HCT116 (cell line): ENCODE results near the gene CSRP1. TPM values are rescaled to one million over a fixed set of nuclear protein-coding genes. Genes with fewer than 3 reads are reported as not detected.

Source experiments
- ATAC-seq: fragments of 200-7000 bp; cut with Tn5 transposase; 2 replicates; pipeline ENCODE4 v1.9.1; 2020; ENCODE audit warnings: mild to moderate bottlenecking, moderate library complexity
- BruUV-seq: library from RNA; stranded (reverse); fragments of 400-500 nt; replicated peaks from 2 replicates; lab custom pipeline; 2021; lab: Mats Ljungman, UMichigan
- CTCF ChIA-PET: fragments of 300-600 bp; sonication (Branson Sonifier 250); formaldehyde crosslinking; loops from one replicate; lab custom pipeline; 2021; ENCODE audit warnings: antibody characterized with exemption; lab: Charles Lee
- POLR2A ChIA-PET: fragments of 300-600, 350-600 bp; sonication (Branson Sonifier 250); formaldehyde crosslinking; loops from one replicate; lab custom pipeline; 2021; ENCODE audit warnings: antibody characterized with exemption; lab: Charles Lee
- RAD21 ChIA-PET, 2 experiments: fragments of 300-600 bp; sonication (Branson Sonifier 250); formaldehyde crosslinking; loops; one replicate each; lab custom pipeline; 2023; ENCODE audit warnings: low total read pairs in 2 of 2; ENCODE audit not compliant: uncharacterized antibody in 2 of 2, unreplicated experiment in 2 of 2, low non-redundant PET in 1 of 2; lab: Charles Lee
- DNase-seq: peaks from one replicate; pipeline ENCODE4 v3.0.0-alpha.2; 2010; ENCODE audit warnings: low read depth, low spot score
- H2AFZ ChIP-seq: fragments of 200-600 bp; shearing (Covaris generic), sonication (generic); 2 replicates; pipeline ENCODE4 v1.6.1; 2017; ENCODE audit warnings: low read depth, mixed run types, mixed read lengths, antibody characterized with exemption, low read length; ENCODE audit not compliant: poor library complexity, severe bottlenecking
- H3K27ac ChIP-seq: 2 replicates; pipeline ENCODE4 v1.5.1; 2012; ENCODE audit warnings: low read depth, low read length
- H3K27me3 ChIP-seq: fragments of 200-600 bp; sonication (generic); 2 replicates; pipeline ENCODE4 v1.6.1; 2016; ENCODE audit warnings: mixed run types, low read length, mixed read lengths; ENCODE audit not compliant: insufficient read depth
- H3K36me3 ChIP-seq, 2 experiments: fragments of 200-500 bp in 1 of 2; fragments of 200-600 bp in 1 of 2; sonication (Bioruptor generic) in 1 of 2; sonication (generic) in 1 of 2; 2 replicates each; pipeline versions ENCODE4 v1.5.1 to v1.6.1; 2014 to 2016; ENCODE audit warnings: low read length in 2 of 2, inconsistent platforms in 1 of 2, mixed read lengths in 1 of 2, mixed run types in 1 of 2; ENCODE audit not compliant: insufficient read depth in 2 of 2, control insufficient read depth in 1 of 2
- H3K4me1 ChIP-seq, 2 experiments: fragments of 200-600 bp in 1 of 2; sonication (generic) in 1 of 2; 2 replicates each; pipeline versions ENCODE4 v1.5.1 to v1.6.1; 2012 to 2017; ENCODE audit warnings: low read length in 2 of 2, inconsistent platforms in 1 of 2, mild to moderate bottlenecking in 1 of 2, mixed read lengths in 1 of 2, mixed run types in 1 of 2, moderate library complexity in 1 of 2; ENCODE audit not compliant: insufficient read depth in 2 of 2, control insufficient read depth in 1 of 2
- H3K4me2 ChIP-seq: fragments of 200-600 bp; sonication (generic); 2 replicates; pipeline ENCODE4 v1.6.1; 2017; ENCODE audit warnings: mixed run types, low read length, mixed read lengths
- H3K4me3 ChIP-seq, 2 experiments: fragments of 200-600 bp in 1 of 2; sonication (generic) in 1 of 2; replicated peaks in 1 of 2; 2 replicates each; pipeline ENCODE4 v1.5.1; 2011 to 2016; ENCODE audit warnings: low read length in 2 of 2, control low read depth in 1 of 2, low read depth in 1 of 2, mild to moderate bottlenecking in 1 of 2, mixed read lengths in 1 of 2, mixed run types in 1 of 2
- H3K79me2 ChIP-seq: fragments of 200-600 bp; sonication (generic); 2 replicates; pipeline ENCODE4 v1.6.1; 2017; ENCODE audit warnings: mild to moderate bottlenecking, mixed run types, low read length, moderate library complexity, mixed read lengths; ENCODE audit not compliant: insufficient read depth
- H3K9ac ChIP-seq: fragments of 200-600 bp; sonication (generic); 2 replicates; pipeline ENCODE4 v1.6.1; 2016; ENCODE audit warnings: low read length, mixed read lengths
- H3K9me2 ChIP-seq: fragments of 200-600 bp; sonication (generic), shearing (Covaris generic); 2 replicates; pipeline ENCODE4 v1.6.1; 2017; ENCODE audit warnings: mixed run types, mild to moderate bottlenecking, moderate library complexity; ENCODE audit not compliant: insufficient read depth
- H3K9me3 ChIP-seq, 2 experiments: fragments of 200-500 bp in 1 of 2; fragments of 200-600 bp in 1 of 2; sonication (Bioruptor generic) in 1 of 2; sonication (generic) in 1 of 2; 2 replicates each; pipeline ENCODE4 v1.6.1; 2014 to 2017; ENCODE audit warnings: low read length in 2 of 2, mixed read lengths in 2 of 2, inconsistent platforms in 1 of 2, low read depth in 1 of 2, mild to moderate bottlenecking in 1 of 2, mixed run types in 1 of 2, moderate library complexity in 1 of 2; ENCODE audit not compliant: control insufficient read depth in 1 of 2, insufficient read depth in 1 of 2
- H4K20me1 ChIP-seq: fragments of 200-600 bp; sonication (generic), shearing (Covaris generic); 2 replicates; pipeline ENCODE4 v1.6.1; 2017; ENCODE audit warnings: mixed run types, mild to moderate bottlenecking, moderate library complexity; ENCODE audit not compliant: insufficient read depth
- CEBPB ChIP-seq: IDR thresholded peaks from 2 replicates; pipeline ENCODE4 v1.6.1; 2012; ENCODE audit warnings: low read depth
- CTCF ChIP-seq, 3 experiments: fragments of 200-600 bp in 1 of 3; sonication (generic) in 1 of 3; IDR thresholded peaks in 2 of 3; conservative IDR thresholded peaks in 1 of 3; 2 replicates each; pipeline ENCODE4 v1.5.1; 2012 to 2017; ENCODE audit warnings: low read depth in 2 of 3, low read length in 2 of 3, antibody characterized with exemption in 1 of 3, borderline replicate concordance in 1 of 3, control low read depth in 1 of 3, mild to moderate bottlenecking in 1 of 3, mixed read lengths in 1 of 3, mixed run types in 1 of 3, moderate library complexity in 1 of 3; ENCODE audit not compliant: insufficient read depth in 1 of 3
- EGR1 ChIP-seq: IDR thresholded peaks from 2 replicates; pipeline ENCODE4 v1.6.1; 2012; ENCODE audit warnings: low read depth
- ELF1 ChIP-seq: IDR thresholded peaks from 2 replicates; pipeline ENCODE4 v1.6.1; 2012; ENCODE audit warnings: low read depth, borderline replicate concordance
- EZH2phosphoT487 ChIP-seq: fragments of 200-600 bp; IDR thresholded peaks from 2 replicates; pipeline ENCODE4 v1.6.1; 2018; ENCODE audit warnings: antibody characterized with exemption, borderline replicate concordance
- FOSL1 ChIP-seq: IDR thresholded peaks from 2 replicates; pipeline ENCODE4 v1.6.1; 2012; ENCODE audit warnings: low read depth
- JUND ChIP-seq: IDR thresholded peaks from 2 replicates; pipeline ENCODE4 v1.6.1; 2012
- MAX ChIP-seq: IDR thresholded peaks from 2 replicates; pipeline ENCODE4 v1.6.1; 2012
- POLR2AphosphoS5 ChIP-seq: IDR thresholded peaks from 2 replicates; pipeline ENCODE4 v1.6.1; 2011; ENCODE audit warnings: mild to moderate bottlenecking, low read depth, low read length, moderate library complexity
- REST ChIP-seq: IDR thresholded peaks from 2 replicates; pipeline ENCODE4 v1.6.1; 2012; ENCODE audit warnings: low read depth
- SIN3A ChIP-seq: IDR thresholded peaks from 2 replicates; pipeline ENCODE4 v1.6.1; 2012; ENCODE audit warnings: low read depth
- SP1 ChIP-seq: IDR thresholded peaks from 2 replicates; pipeline ENCODE4 v1.6.1; 2012; ENCODE audit warnings: low read depth
- SRF ChIP-seq: IDR thresholded peaks from 2 replicates; pipeline ENCODE4 v1.6.1; 2012; ENCODE audit warnings: low read depth
- TCF7L2 ChIP-seq: IDR thresholded peaks from 2 replicates; pipeline ENCODE4 v1.7.0; 2011; ENCODE audit warnings: borderline replicate concordance, inconsistent platforms; ENCODE audit not compliant: insufficient read depth, insufficient read length; ENCODE audit errors: extremely low read depth
- YY1 ChIP-seq: IDR thresholded peaks from 2 replicates; pipeline ENCODE4 v1.6.1; 2011; ENCODE audit warnings: low read length, low read depth, moderate library complexity, mild to moderate bottlenecking; ENCODE audit not compliant: insufficient replicate concordance; ENCODE audit errors: extremely low read depth
- ZFX ChIP-seq: fragments of 450-650 bp; IDR thresholded peaks from 2 replicates; pipeline ENCODE4 v1.6.1; 2017
- intact Hi-C: fragments of 100-400 bp; cut with micrococcal nuclease; formaldehyde crosslinking; loops from 2 replicates; pipeline ENCODE4 v1.10.0; 2022
- total RNA-seq: library from RNA; stranded (reverse); gene quantifications from one replicate; pipeline ENCODE4 v1.2.1, GENCODE V29; 2021; ENCODE audit not compliant: unreplicated experiment

CSRP1 gene
- total RNA-seq, 1 experiment from 2014 or later, result 51.7 TPM

- TF ChIP-seq EGR1, result no peak
- no peak for TF ChIP-seq SRF
These were observed 51.8 kb downstream of the CSRP1 start (continued) for GRCh38 chr1:201455098-201455497.

GRCh38 chr1:201454608-201455007 is 52.3 kb downstream of the CSRP1 start:
- no peaks in the 10 kb centered on the region for H3K79me2 ChIP-seq
- ChIA-PET POLR2A (no interaction called here), CTCF (interaction anchor here (0.9 kb wide), 1 partner anchor 8 kb away, joined by 3 read pairs; no protein-coding TSS in a partner anchor)
- no TSS peak for BruUV-seq
- no peak for DNase-seq
- H3K9me3 ChIP-seq, result no peaks in the 10 kb centered on the region
- peaks cover 7 to 28% of the 10 kb centered on the region in 2 experiments; a peak in 3 of 4 replicates for H3K4me1 ChIP-seq
- H3K9me2 ChIP-seq, result no peaks in the 10 kb centered on the region
- H3K4me3 ChIP-seq, result no peak overlapping the region
- H2AFZ ChIP-seq, result no peak overlapping the region
- H3K36me3 ChIP-seq, result no peaks in the 10 kb centered on the region
- TF ChIP-seq ZFX, result no peak
- TF ChIP-seq ELF1, result no peak
- TF ChIP-seq CTCF (IDR thresholded peaks at IDR 0.05 in 2 of 3, conservative IDR thresholded peaks at IDR 0.05 in 1 of 3; ENCODE audit: borderline replicate concordance in 1 of 3, insufficient read depth in 1 of 3, low read depth in 2 of 3, low read length in 2 of 3), result no peak
- TF ChIP-seq SIN3A, result no peak
- no peak for TF ChIP-seq MAX
- no peak for TF ChIP-seq REST
- TF ChIP-seq EZH2phosphoT487, result no peak
- no peak for TF ChIP-seq SP1
- TF ChIP-seq POLR2AphosphoS5, result no peak
- TF ChIP-seq EGR1, result no peak
- no peak for TF ChIP-seq FOSL1
- TF ChIP-seq CEBPB, result no peak
- TF ChIP-seq YY1, result no peak
- TF ChIP-seq TCF7L2, result no peak
- TF ChIP-seq JUND, result no peak
- TF ChIP-seq, all 23 proteins: peak for 0
- intact Hi-C loops, result no loop called here
- H3K4me2 ChIP-seq, result no peak overlapping the region
- H3K9ac ChIP-seq, result no peak overlapping the region
- no peaks in the 10 kb centered on the region for H3K27me3 ChIP-seq
- no peaks in the 10 kb centered on the region for H4K20me1 ChIP-seq
- RAD21 ChIA-PET, result no interaction called here
- ATAC-seq, result no peak
- H3K27ac ChIP-seq, result no peak overlapping the region
